ENCODE results near the gene INVS.

DNA sequence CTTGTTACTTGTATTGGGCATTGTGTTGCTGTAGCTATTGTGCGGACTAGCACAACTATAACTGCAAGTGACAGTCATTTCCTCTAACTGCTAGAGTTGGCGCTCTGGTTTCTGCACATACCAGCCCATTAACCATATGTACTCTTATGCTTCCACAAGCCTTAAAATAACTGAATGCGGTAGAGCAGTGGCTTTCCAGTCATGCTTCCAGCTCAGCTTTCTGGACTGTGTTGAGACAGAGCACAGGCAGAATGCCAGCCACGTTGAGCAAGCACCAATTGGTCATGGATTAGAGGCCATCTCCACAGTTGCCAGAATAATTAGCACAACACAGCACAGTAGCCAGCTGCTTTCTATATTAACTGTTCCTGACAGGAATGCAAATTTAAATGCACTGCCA, 12.2 kb downstream of the INVS start:
- TF ChIP-seq EZH2phosphoT487 (IDR thresholded peaks at IDR 0.05; ENCODE audit: low read length), result no peak
- no peak for TF ChIP-seq EZH2 (optimal IDR thresholded peaks at IDR 0.05; ENCODE audit: low read depth, low read length)
